Hematopoietic multipotent progenitor cell treated with erythropoietin and hydrocortisone succinate and interleukin-3 and kit ligand, for 4 days (in vitro differentiated cells): ENCODE measurements around the gene CBX2.

Experiments used
- DNase-seq: peaks from one replicate; pipeline ENCODE4 v3.0.0-alpha.2; 2015

CBX2 gene

GRCh38 chr17:79831265-79832217, 53.6 kb downstream of the CBX2 start:
- no peak for DNase-seq

GRCh38 chr17:79832218-79833109, 54.5 kb downstream of the CBX2 start:
- peak; percentile 65 for DNase-seq

- DNase-seq: no peak
Observed at GRCh38 chr17:79833110-79833450, 55.1 kb downstream of the CBX2 start.

- DNase-seq: no peak
Observed at GRCh38 chr17:79833744-79834564, 56.0 kb downstream of the CBX2 start.

GRCh38 chr17:79834565-79835469, 56.9 kb downstream of the CBX2 start:
- DNase-seq: no peak

GRCh38 chr17:79835470-79835899, 57.5 kb downstream of the CBX2 start:
- DNase-seq: no peak

GRCh38 chr17:79835953-79836509, 58.1 kb downstream of the CBX2 start:
- DNase-seq: no peak

GRCh38 chr17:79836510-79836971, 58.6 kb downstream of the CBX2 start:
- DNase-seq: no peak

GRCh38 chr17:79836972-79837887, 59.3 kb downstream of the CBX2 start:
- peak; percentile 90 for DNase-seq
